Adrenal gland (tissue), 5 donors: ENCODE data around the gene FEM1A.

Experiments
- POLR2A ChIP-seq, 2 donors: fragments of 450-650 bp; IDR thresholded peaks; one replicate each; pipeline ENCODE4 v1.6.1; 2017; ENCODE audit warnings: antibody characterized with exemption in 2 of 2, mild to moderate bottlenecking in 2 of 2, moderate library complexity in 1 of 2
- TF ChIP-seq, protein P1 (sequence below), 6 experiments: fragments of 450-650 bp in 4 of 6; fragments of 200-600 bp in 2 of 6; sonication (generic) in 1 of 6; IDR thresholded peaks; 1 replicate in 5 of 6; 2 replicates in 1 of 6; pipeline versions ENCODE4 v1.5.1 to v1.8.0; 2016 to 2021; ENCODE audit warnings: antibody characterized with exemption in 6 of 6, mild to moderate bottlenecking in 2 of 6, moderate library complexity in 1 of 6
- donor health status: DM: no; HTN: no; CAD: no.

DNA sequence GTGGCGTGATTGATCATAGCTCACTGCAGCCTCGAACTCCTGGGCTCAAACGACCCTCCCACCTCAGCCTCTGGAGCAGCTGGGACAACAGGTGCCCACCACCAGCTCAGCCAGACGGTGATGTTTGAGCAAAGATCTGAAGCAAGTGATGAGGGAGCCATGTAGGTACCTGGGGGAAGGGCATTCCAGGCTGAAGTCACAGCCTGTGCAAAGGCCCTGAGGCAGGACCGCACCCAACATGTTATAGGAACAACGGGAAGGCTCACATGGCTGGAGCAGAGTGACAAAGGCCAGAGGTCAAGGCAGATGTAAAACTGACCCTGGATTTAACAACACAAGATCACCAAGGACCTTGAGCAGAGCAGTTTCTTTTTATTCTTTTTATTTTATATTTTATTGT lies 14.8 kb downstream of the FEM1A start:
- TF ChIP-seq, protein P1, sequence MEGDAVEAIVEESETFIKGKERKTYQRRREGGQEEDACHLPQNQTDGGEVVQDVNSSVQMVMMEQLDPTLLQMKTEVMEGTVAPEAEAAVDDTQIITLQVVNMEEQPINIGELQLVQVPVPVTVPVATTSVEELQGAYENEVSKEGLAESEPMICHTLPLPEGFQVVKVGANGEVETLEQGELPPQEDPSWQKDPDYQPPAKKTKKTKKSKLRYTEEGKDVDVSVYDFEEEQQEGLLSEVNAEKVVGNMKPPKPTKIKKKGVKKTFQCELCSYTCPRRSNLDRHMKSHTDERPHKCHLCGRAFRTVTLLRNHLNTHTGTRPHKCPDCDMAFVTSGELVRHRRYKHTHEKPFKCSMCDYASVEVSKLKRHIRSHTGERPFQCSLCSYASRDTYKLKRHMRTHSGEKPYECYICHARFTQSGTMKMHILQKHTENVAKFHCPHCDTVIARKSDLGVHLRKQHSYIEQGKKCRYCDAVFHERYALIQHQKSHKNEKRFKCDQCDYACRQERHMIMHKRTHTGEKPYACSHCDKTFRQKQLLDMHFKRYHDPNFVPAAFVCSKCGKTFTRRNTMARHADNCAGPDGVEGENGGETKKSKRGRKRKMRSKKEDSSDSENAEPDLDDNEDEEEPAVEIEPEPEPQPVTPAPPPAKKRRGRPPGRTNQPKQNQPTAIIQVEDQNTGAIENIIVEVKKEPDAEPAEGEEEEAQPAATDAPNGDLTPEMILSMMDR (IDR thresholded peaks at IDR 0.05) = no peak
- no peak for TF ChIP-seq POLR2A (IDR thresholded peaks at IDR 0.05)
